HCT116 (cell line): ENCODE data around the gene MTHFD1L. TPM values are rescaled to one million over a fixed set of nuclear protein-coding genes. Genes with fewer than 3 reads are reported as not detected.

Source experiments
- ATAC-seq: fragments of 200-7000 bp; cut with Tn5 transposase; 2 replicates; pipeline ENCODE4 v1.9.1; 2020; ENCODE audit warnings: mild to moderate bottlenecking, moderate library complexity
- BruUV-seq: library from RNA; stranded (reverse); fragments of 400-500 nt; replicated peaks from 2 replicates; lab custom pipeline; 2021; lab: Mats Ljungman, UMichigan
- CTCF ChIA-PET: fragments of 300-600 bp; sonication (Branson Sonifier 250); formaldehyde crosslinking; loops from one replicate; lab custom pipeline; 2021; ENCODE audit warnings: antibody characterized with exemption; lab: Charles Lee
- POLR2A ChIA-PET: fragments of 300-600, 350-600 bp; sonication (Branson Sonifier 250); formaldehyde crosslinking; loops from one replicate; lab custom pipeline; 2021; ENCODE audit warnings: antibody characterized with exemption; lab: Charles Lee
- RAD21 ChIA-PET, 2 experiments: fragments of 300-600 bp; sonication (Branson Sonifier 250); formaldehyde crosslinking; loops; one replicate each; lab custom pipeline; 2023; ENCODE audit warnings: low total read pairs in 2 of 2; ENCODE audit not compliant: uncharacterized antibody in 2 of 2, unreplicated experiment in 2 of 2, low non-redundant PET in 1 of 2; lab: Charles Lee
- DNase-seq: peaks from one replicate; pipeline ENCODE4 v3.0.0-alpha.2; 2010; ENCODE audit warnings: low read depth, low spot score
- H2AFZ ChIP-seq: fragments of 200-600 bp; shearing (Covaris generic), sonication (generic); 2 replicates; pipeline ENCODE4 v1.6.1; 2017; ENCODE audit warnings: low read depth, mixed run types, mixed read lengths, antibody characterized with exemption, low read length; ENCODE audit not compliant: poor library complexity, severe bottlenecking
- H3K27ac ChIP-seq: 2 replicates; pipeline ENCODE4 v1.5.1; 2012; ENCODE audit warnings: low read depth, low read length
- H3K27me3 ChIP-seq: fragments of 200-600 bp; sonication (generic); 2 replicates; pipeline ENCODE4 v1.6.1; 2016; ENCODE audit warnings: mixed run types, low read length, mixed read lengths; ENCODE audit not compliant: insufficient read depth
- H3K36me3 ChIP-seq, 2 experiments: fragments of 200-500 bp in 1 of 2; fragments of 200-600 bp in 1 of 2; sonication (Bioruptor generic) in 1 of 2; sonication (generic) in 1 of 2; 2 replicates each; pipeline versions ENCODE4 v1.5.1 to v1.6.1; 2014 to 2016; ENCODE audit warnings: low read length in 2 of 2, inconsistent platforms in 1 of 2, mixed read lengths in 1 of 2, mixed run types in 1 of 2; ENCODE audit not compliant: insufficient read depth in 2 of 2, control insufficient read depth in 1 of 2
- H3K4me1 ChIP-seq, 2 experiments: fragments of 200-600 bp in 1 of 2; sonication (generic) in 1 of 2; 2 replicates each; pipeline versions ENCODE4 v1.5.1 to v1.6.1; 2012 to 2017; ENCODE audit warnings: low read length in 2 of 2, inconsistent platforms in 1 of 2, mild to moderate bottlenecking in 1 of 2, mixed read lengths in 1 of 2, mixed run types in 1 of 2, moderate library complexity in 1 of 2; ENCODE audit not compliant: insufficient read depth in 2 of 2, control insufficient read depth in 1 of 2
- H3K4me2 ChIP-seq: fragments of 200-600 bp; sonication (generic); 2 replicates; pipeline ENCODE4 v1.6.1; 2017; ENCODE audit warnings: mixed run types, low read length, mixed read lengths
- H3K4me3 ChIP-seq, 2 experiments: fragments of 200-600 bp in 1 of 2; sonication (generic) in 1 of 2; replicated peaks in 1 of 2; 2 replicates each; pipeline ENCODE4 v1.5.1; 2011 to 2016; ENCODE audit warnings: low read length in 2 of 2, control low read depth in 1 of 2, low read depth in 1 of 2, mild to moderate bottlenecking in 1 of 2, mixed read lengths in 1 of 2, mixed run types in 1 of 2
- H3K79me2 ChIP-seq: fragments of 200-600 bp; sonication (generic); 2 replicates; pipeline ENCODE4 v1.6.1; 2017; ENCODE audit warnings: mild to moderate bottlenecking, mixed run types, low read length, moderate library complexity, mixed read lengths; ENCODE audit not compliant: insufficient read depth
- H3K9ac ChIP-seq: fragments of 200-600 bp; sonication (generic); 2 replicates; pipeline ENCODE4 v1.6.1; 2016; ENCODE audit warnings: low read length, mixed read lengths
- H3K9me2 ChIP-seq: fragments of 200-600 bp; sonication (generic), shearing (Covaris generic); 2 replicates; pipeline ENCODE4 v1.6.1; 2017; ENCODE audit warnings: mixed run types, mild to moderate bottlenecking, moderate library complexity; ENCODE audit not compliant: insufficient read depth
- H3K9me3 ChIP-seq, 2 experiments: fragments of 200-500 bp in 1 of 2; fragments of 200-600 bp in 1 of 2; sonication (Bioruptor generic) in 1 of 2; sonication (generic) in 1 of 2; 2 replicates each; pipeline ENCODE4 v1.6.1; 2014 to 2017; ENCODE audit warnings: low read length in 2 of 2, mixed read lengths in 2 of 2, inconsistent platforms in 1 of 2, low read depth in 1 of 2, mild to moderate bottlenecking in 1 of 2, mixed run types in 1 of 2, moderate library complexity in 1 of 2; ENCODE audit not compliant: control insufficient read depth in 1 of 2, insufficient read depth in 1 of 2
- H4K20me1 ChIP-seq: fragments of 200-600 bp; sonication (generic), shearing (Covaris generic); 2 replicates; pipeline ENCODE4 v1.6.1; 2017; ENCODE audit warnings: mixed run types, mild to moderate bottlenecking, moderate library complexity; ENCODE audit not compliant: insufficient read depth
- CBX3 ChIP-seq: IDR thresholded peaks from 2 replicates; pipeline ENCODE4 v1.6.1; 2012; ENCODE audit warnings: low read depth
- EGR1 ChIP-seq: IDR thresholded peaks from 2 replicates; pipeline ENCODE4 v1.6.1; 2012; ENCODE audit warnings: low read depth
- EZH2phosphoT487 ChIP-seq: fragments of 200-600 bp; IDR thresholded peaks from 2 replicates; pipeline ENCODE4 v1.6.1; 2018; ENCODE audit warnings: antibody characterized with exemption, borderline replicate concordance
- FOSL1 ChIP-seq: IDR thresholded peaks from 2 replicates; pipeline ENCODE4 v1.6.1; 2012; ENCODE audit warnings: low read depth
- JUND ChIP-seq: IDR thresholded peaks from 2 replicates; pipeline ENCODE4 v1.6.1; 2012
- MAX ChIP-seq: IDR thresholded peaks from 2 replicates; pipeline ENCODE4 v1.6.1; 2012
- POLR2A ChIP-seq: IDR thresholded peaks from 2 replicates; pipeline ENCODE4 v1.7.0; 2011; ENCODE audit warnings: borderline replicate concordance; ENCODE audit not compliant: insufficient read depth, insufficient read length; ENCODE audit errors: extremely low read depth
- POLR2AphosphoS5 ChIP-seq: IDR thresholded peaks from 2 replicates; pipeline ENCODE4 v1.6.1; 2011; ENCODE audit warnings: mild to moderate bottlenecking, low read depth, low read length, moderate library complexity
- RAD21 ChIP-seq: IDR thresholded peaks from 2 replicates; pipeline ENCODE4 v1.6.1; 2012; ENCODE audit warnings: low read depth, mild to moderate bottlenecking
- REST ChIP-seq: IDR thresholded peaks from 2 replicates; pipeline ENCODE4 v1.6.1; 2012; ENCODE audit warnings: low read depth
- SIN3A ChIP-seq: IDR thresholded peaks from 2 replicates; pipeline ENCODE4 v1.6.1; 2012; ENCODE audit warnings: low read depth
- SRF ChIP-seq: IDR thresholded peaks from 2 replicates; pipeline ENCODE4 v1.6.1; 2012; ENCODE audit warnings: low read depth
- TCF7L2 ChIP-seq: IDR thresholded peaks from 2 replicates; pipeline ENCODE4 v1.7.0; 2011; ENCODE audit warnings: borderline replicate concordance, inconsistent platforms; ENCODE audit not compliant: insufficient read depth, insufficient read length; ENCODE audit errors: extremely low read depth
- YY1 ChIP-seq: IDR thresholded peaks from 2 replicates; pipeline ENCODE4 v1.6.1; 2011; ENCODE audit warnings: low read length, low read depth, moderate library complexity, mild to moderate bottlenecking; ENCODE audit not compliant: insufficient replicate concordance; ENCODE audit errors: extremely low read depth
- ZFX ChIP-seq: fragments of 450-650 bp; IDR thresholded peaks from 2 replicates; pipeline ENCODE4 v1.6.1; 2017
- intact Hi-C: fragments of 100-400 bp; cut with micrococcal nuclease; formaldehyde crosslinking; loops from 2 replicates; pipeline ENCODE4 v1.10.0; 2022
- total RNA-seq: library from RNA; stranded (reverse); gene quantifications from one replicate; pipeline ENCODE4 v1.2.1, GENCODE V29; 2021; ENCODE audit not compliant: unreplicated experiment
- TF ChIP-seq, protein P1 (sequence below), 3 experiments: fragments of 200-600 bp in 1 of 3; sonication (generic) in 1 of 3; IDR thresholded peaks in 2 of 3; conservative IDR thresholded peaks in 1 of 3; 2 replicates each; pipeline ENCODE4 v1.5.1; 2012 to 2017; ENCODE audit warnings: low read depth in 2 of 3, low read length in 2 of 3, antibody characterized with exemption in 1 of 3, borderline replicate concordance in 1 of 3, control low read depth in 1 of 3, mild to moderate bottlenecking in 1 of 3, mixed read lengths in 1 of 3, mixed run types in 1 of 3, moderate library complexity in 1 of 3; ENCODE audit not compliant: insufficient read depth in 1 of 3
- TF ChIP-seq, protein P2 (sequence below): IDR thresholded peaks from 2 replicates; pipeline ENCODE4 v1.6.1; 2011; ENCODE audit warnings: mild to moderate bottlenecking, low read length, moderate library complexity; ENCODE audit not compliant: insufficient replicate concordance; ENCODE audit errors: extremely low read depth
- TF ChIP-seq, protein P3 (sequence below): IDR thresholded peaks from 2 replicates; pipeline ENCODE4 v1.6.1; 2012

MTHFD1L gene
- total RNA-seq, 1 experiment from 2014 or later: 127 TPM

- no peaks in the 10 kb centered on the region for H3K9me3 ChIP-seq
- no peaks in the 10 kb centered on the region; the same call in 1 of the 2 replicates for H3K79me2 ChIP-seq
- H3K36me3 ChIP-seq: peaks cover 0 to 29% of the 10 kb centered on the region in 2 experiments; a peak in 2 of 4 replicates
- peak overlapping the region; percentile 57; the same call in 1 of the 2 replicates for H3K27ac ChIP-seq
- no peaks in the 10 kb centered on the region for H3K27me3 ChIP-seq
- DNase-seq (no peak), ATAC-seq (no peak)
- BruUV-seq: no TSS peak
- POLR2A ChIA-PET: interaction anchor here (1.5 kb wide), 1 partner anchor 27 kb away, joined by 4 read pairs; no protein-coding TSS in a partner anchor
- H3K9ac ChIP-seq: peak overlapping the region; percentile 37; the same call in 1 of the 2 replicates
- H4K20me1 ChIP-seq: no peaks in the 10 kb centered on the region
- H3K4me2 ChIP-seq: peak overlapping the region; percentile 43
- no peak overlapping the region for H3K4me3 ChIP-seq
- RAD21 ChIA-PET: no interaction called here
- intact Hi-C loops: no loop called here
- peaks cover 43 to 66% of the 10 kb centered on the region in 2 experiments for H3K4me1 ChIP-seq
- no peaks in the 10 kb centered on the region for H3K9me2 ChIP-seq
- CTCF ChIA-PET: no interaction called here
- TF ChIP-seq YY1 (no peak), SRF (no peak), POLR2A (no peak), MAX (no peak), FOSL1 (no peak), EGR1 (no peak), CBX3 (no peak), RAD21 (no peak), EZH2phosphoT487 (no peak), JUND (no peak), REST (no peak), ZFX (no peak), POLR2AphosphoS5 (no peak), TCF7L2 (no peak), SIN3A (no peak)
- TF ChIP-seq, protein P1, sequence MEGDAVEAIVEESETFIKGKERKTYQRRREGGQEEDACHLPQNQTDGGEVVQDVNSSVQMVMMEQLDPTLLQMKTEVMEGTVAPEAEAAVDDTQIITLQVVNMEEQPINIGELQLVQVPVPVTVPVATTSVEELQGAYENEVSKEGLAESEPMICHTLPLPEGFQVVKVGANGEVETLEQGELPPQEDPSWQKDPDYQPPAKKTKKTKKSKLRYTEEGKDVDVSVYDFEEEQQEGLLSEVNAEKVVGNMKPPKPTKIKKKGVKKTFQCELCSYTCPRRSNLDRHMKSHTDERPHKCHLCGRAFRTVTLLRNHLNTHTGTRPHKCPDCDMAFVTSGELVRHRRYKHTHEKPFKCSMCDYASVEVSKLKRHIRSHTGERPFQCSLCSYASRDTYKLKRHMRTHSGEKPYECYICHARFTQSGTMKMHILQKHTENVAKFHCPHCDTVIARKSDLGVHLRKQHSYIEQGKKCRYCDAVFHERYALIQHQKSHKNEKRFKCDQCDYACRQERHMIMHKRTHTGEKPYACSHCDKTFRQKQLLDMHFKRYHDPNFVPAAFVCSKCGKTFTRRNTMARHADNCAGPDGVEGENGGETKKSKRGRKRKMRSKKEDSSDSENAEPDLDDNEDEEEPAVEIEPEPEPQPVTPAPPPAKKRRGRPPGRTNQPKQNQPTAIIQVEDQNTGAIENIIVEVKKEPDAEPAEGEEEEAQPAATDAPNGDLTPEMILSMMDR (IDR thresholded peaks at IDR 0.05 in 2 of 3, conservative IDR thresholded peaks at IDR 0.05 in 1 of 3; ENCODE audit: borderline replicate concordance in 1 of 3, insufficient read depth in 1 of 3, low read depth in 2 of 3, low read length in 2 of 3): no peak
- TF ChIP-seq, protein P2, sequence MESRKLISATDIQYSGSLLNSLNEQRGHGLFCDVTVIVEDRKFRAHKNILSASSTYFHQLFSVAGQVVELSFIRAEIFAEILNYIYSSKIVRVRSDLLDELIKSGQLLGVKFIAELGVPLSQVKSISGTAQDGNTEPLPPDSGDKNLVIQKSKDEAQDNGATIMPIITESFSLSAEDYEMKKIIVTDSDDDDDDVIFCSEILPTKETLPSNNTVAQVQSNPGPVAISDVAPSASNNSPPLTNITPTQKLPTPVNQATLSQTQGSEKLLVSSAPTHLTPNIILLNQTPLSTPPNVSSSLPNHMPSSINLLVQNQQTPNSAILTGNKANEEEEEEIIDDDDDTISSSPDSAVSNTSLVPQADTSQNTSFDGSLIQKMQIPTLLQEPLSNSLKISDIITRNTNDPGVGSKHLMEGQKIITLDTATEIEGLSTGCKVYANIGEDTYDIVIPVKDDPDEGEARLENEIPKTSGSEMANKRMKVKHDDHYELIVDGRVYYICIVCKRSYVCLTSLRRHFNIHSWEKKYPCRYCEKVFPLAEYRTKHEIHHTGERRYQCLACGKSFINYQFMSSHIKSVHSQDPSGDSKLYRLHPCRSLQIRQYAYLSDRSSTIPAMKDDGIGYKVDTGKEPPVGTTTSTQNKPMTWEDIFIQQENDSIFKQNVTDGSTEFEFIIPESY: no peak
- TF ChIP-seq, protein P3, sequence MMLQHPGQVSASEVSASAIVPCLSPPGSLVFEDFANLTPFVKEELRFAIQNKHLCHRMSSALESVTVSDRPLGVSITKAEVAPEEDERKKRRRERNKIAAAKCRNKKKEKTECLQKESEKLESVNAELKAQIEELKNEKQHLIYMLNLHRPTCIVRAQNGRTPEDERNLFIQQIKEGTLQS: no peak
- H2AFZ ChIP-seq: no peak overlapping the region
Observed at GRCh38 chr6:151095538-151096254, 230.2 kb downstream of the MTHFD1L start.
